Measurements from ENCODE around the gene SH3GL2. TPM values are rescaled to one million over a fixed set of nuclear protein-coding genes. Genes with fewer than 3 reads are reported as not detected.

SH3GL2 gene
- total and polyA plus RNA-seq, 8 donors = 0.47 to 17.3 (median 1.7) TPM

DNA sequence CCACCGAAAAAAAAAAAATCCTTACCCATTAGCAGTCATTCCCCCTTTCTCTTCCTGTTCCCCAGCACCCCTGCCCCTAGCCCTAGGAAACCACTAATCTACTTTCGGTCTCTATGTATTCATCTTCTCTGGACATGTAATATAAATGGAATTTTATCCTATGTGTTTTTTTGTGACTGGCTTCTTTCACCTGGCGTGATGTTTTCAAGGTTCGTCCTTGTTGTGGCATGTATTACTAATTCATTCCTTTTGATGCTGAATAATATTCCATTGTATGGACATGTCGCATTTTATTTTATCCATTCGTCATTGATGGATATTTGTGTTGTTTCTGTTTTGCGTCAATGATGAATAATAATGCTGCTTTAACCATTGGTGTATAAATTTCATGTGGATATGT is 42.8 kb upstream of the SH3GL2 start:
- TF ChIP-seq, protein P1, sequence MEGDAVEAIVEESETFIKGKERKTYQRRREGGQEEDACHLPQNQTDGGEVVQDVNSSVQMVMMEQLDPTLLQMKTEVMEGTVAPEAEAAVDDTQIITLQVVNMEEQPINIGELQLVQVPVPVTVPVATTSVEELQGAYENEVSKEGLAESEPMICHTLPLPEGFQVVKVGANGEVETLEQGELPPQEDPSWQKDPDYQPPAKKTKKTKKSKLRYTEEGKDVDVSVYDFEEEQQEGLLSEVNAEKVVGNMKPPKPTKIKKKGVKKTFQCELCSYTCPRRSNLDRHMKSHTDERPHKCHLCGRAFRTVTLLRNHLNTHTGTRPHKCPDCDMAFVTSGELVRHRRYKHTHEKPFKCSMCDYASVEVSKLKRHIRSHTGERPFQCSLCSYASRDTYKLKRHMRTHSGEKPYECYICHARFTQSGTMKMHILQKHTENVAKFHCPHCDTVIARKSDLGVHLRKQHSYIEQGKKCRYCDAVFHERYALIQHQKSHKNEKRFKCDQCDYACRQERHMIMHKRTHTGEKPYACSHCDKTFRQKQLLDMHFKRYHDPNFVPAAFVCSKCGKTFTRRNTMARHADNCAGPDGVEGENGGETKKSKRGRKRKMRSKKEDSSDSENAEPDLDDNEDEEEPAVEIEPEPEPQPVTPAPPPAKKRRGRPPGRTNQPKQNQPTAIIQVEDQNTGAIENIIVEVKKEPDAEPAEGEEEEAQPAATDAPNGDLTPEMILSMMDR (IDR thresholded peaks at IDR 0.05) = no peak
- Histone ChIP-seq H3K9me3 (no peaks in the 10 kb centered on the region), H3K4me3 (no peak overlapping the region), H3K27ac (no peak overlapping the region), H3K27me3 (peaks cover 0 to 4% (median 0%) of the 10 kb centered on the region in 4 donors), H3K36me3 (no peaks in the 10 kb centered on the region), H3K4me1 (no peaks in the 10 kb centered on the region)
- WGBS, 2 donors = 61 to 71% methylated on average over 7 of the region's 7 CpGs
- DNase-seq (no peak), FAIRE-seq (no peak), ATAC-seq (no peak)
- intact Hi-C loops (cut with DNase I) = no loop called here

DNA sequence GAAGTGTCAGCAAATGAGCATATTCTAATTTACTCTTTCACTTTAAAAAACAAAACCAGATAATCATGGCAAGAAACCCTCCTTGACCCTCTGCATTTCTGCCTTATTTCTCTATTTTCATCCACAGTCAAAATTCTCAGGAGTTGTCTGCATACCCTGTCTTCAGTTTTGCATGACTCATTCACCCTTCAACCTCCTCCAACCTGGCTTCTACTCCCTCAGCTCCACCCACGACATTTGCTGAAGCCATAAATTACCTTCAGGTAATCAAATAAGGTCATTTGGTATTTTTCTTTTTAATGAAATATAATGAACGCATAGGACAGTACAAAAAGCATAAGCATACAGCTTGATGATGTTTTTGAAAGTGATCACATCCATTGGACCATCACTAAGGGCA is 27.8 kb upstream of the SH3GL2 start:
- ATAC-seq (no peak), DNase-seq (no peak), FAIRE-seq (no peak)
- H3K27ac ChIP-seq = no peak overlapping the region
- no peaks in the 10 kb centered on the region for H3K9me3 ChIP-seq
- H3K4me1 ChIP-seq = no peaks in the 10 kb centered on the region
- H3K27me3 ChIP-seq = no peaks in the 10 kb centered on the region
- intact Hi-C loops (cut with DNase I) = no loop called here
- TF ChIP-seq, protein P1 (IDR thresholded peaks at IDR 0.05) = no peak
- no peaks in the 10 kb centered on the region for H3K36me3 ChIP-seq
- H3K4me3 ChIP-seq = no peak overlapping the region
- WGBS, 2 donors = 49 to 64% methylated on average over 2 of the region's 2 CpGs

DNA sequence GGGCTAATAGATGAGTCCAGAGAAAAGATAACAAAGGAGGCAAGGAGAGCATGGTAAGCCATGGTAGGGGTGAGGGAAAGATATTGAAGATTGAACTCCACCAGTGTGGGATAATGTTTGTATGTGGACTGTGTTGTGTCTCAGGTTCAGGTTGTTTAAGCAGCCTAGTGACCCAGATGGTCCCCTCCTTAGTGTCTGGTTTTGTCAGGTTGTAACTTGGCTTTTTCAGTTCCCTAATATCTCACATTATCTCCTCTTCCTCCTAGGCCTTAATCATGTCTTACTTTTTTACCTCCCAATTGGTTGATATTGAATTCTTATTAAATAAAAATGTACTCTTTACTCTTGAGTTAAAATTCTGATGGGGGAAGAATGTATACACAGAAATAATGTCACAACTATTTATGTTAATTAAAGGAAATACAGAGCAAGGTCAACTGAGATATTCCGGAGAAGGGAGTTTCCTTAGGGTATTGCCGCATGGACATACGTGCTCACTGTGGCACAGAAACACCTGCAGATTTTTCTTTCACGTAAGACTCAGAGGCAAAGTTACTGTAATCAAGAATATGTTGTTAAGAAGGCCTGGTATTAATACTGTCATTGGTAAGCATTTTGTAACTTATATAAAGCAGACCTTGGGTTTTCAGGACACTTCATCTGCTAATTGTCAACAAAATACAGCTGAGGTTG is 23.4 kb upstream of the SH3GL2 start:
- intact Hi-C loops (cut with DNase I) = no loop called here
- no peak for FAIRE-seq
- H3K27ac ChIP-seq = no peak overlapping the region

DNA sequence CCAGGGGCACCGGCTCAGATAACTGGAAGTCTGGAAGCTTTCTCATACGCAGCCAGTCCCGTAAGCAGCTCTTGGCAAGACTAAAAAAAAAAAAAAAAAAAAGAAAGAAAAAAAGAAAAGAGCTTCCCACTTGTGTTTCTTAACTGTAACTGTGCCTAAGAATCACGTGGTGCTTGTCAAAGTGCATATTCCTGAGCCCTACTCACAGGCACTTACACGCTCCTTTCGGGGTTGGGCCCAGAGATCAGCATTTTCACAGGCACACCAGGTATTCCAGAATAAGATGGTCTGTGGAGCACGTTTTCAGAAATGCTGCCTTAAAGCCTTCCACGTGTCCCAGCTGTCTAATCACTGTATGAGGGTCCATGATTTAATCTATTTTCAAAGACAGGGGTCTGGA is 22.6 kb upstream of the SH3GL2 start:
- no peak overlapping the region for H3K27ac ChIP-seq

More for the DNA sequence above, 23.4 kb upstream of the SH3GL2 start:
- ATAC-seq (no peak), DNase-seq (no peak)
- TF ChIP-seq, protein P1 (IDR thresholded peaks at IDR 0.05) = no peak
- Histone ChIP-seq H3K27me3 (no peaks in the 10 kb centered on the region), H3K4me1 (no peaks in the 10 kb centered on the region), H3K9me3 (no peaks in the 10 kb centered on the region), H3K4me3 (no peak overlapping the region), H3K36me3 (no peaks in the 10 kb centered on the region)
- WGBS, 2 donors = 62 to 71% methylated on average over 4 of the region's 4 CpGs

DNA sequence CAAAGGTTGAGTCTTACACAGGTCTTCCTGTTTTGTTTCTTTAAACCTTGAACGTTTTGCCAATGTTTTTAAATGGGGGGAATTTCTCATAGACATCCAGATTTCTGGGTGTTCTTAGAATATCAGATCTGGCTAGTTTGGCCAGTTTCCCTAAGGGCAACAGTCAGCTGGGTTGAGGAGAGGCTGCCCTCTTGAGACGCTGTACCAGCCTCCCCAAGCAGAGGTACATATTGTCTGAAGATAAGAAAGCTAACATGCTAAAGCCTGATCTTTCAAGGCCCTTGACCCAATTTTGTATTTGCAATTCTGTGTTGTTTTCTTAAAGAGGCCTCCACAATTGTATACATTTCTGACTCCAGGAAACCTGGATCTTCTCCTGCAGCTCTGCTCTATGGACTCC is 21.9 kb upstream of the SH3GL2 start:
- ATAC-seq = no peak
- Histone ChIP-seq H3K27ac (no peak overlapping the region), H3K36me3 (no peaks in the 10 kb centered on the region), H3K27me3 (no peaks in the 10 kb centered on the region), H3K9me3 (no peaks in the 10 kb centered on the region), H3K4me1 (no peaks in the 10 kb centered on the region), H3K4me3 (no peak overlapping the region)
- TF ChIP-seq, protein P1 (IDR thresholded peaks at IDR 0.05) = no peak
- FAIRE-seq = no peak
- intact Hi-C loops (cut with DNase I) = no loop called here
- no peak for DNase-seq
- WGBS, 2 donors = 11 to 18% methylated on average over 2 of the region's 2 CpGs

More for the DNA sequence above, 22.6 kb upstream of the SH3GL2 start:
- FAIRE-seq (no peak), DNase-seq (no peak), ATAC-seq (no peak)
- WGBS, 2 donors = 76 to 87% methylated on average over 8 of the region's 8 CpGs
- Histone ChIP-seq H3K4me3 (no peak overlapping the region), H3K9me3 (no peaks in the 10 kb centered on the region), H3K4me1 (no peaks in the 10 kb centered on the region), H3K36me3 (no peaks in the 10 kb centered on the region), H3K27me3 (no peaks in the 10 kb centered on the region)
- TF ChIP-seq, protein P1 (IDR thresholded peaks at IDR 0.05) = no peak
- intact Hi-C loops (cut with DNase I) = no loop called here
